ENCODE results near the gene NOC2L. TPM values are rescaled to one million over a fixed set of nuclear protein-coding genes. Genes with fewer than 3 reads are reported as not detected.

Gene NOC2L
- total and polyA plus RNA-seq, 10 donors: 26.2 to 73.4 (median 45.9) TPM

DNA sequence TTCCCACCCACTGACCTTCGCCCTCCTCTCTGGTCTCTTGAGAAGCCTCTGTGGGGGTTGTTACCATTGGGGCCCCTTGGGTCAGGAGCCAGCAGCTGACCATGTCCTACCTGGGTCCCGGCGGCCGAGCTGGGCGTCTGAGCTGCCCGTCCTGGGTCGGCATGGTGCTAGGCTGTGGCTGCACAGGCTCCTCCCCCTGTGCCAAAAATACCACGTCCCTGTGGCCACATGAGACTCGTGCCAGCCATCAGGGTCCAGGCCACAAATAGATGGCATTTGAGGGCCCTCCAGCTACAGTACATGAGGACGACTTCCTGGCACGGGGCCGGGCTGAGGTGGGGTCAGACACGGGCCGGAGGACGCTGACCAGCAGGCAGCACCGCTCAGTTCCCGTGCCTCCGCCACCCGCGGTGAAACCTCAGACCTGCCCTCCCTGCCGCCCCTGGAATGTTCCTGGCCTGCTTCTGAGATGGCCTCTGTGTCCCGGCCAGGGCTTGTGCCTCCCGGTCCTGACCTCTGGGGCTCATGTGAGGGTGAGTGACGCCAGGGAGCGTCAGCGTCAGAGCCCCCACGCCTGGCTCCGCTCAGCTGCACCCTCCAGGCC is 23.0 kb upstream of the NOC2L start, which contains the start of gene PERM1:
PERM1 (minus strand) TSS at position 139 of the 604 bp plus-strand sequence. CDS start 1,064 bp downstream, outside the sequence.
- DNase-seq: no peak
- no peaks in the 10 kb centered on the region for H3K9me3 ChIP-seq

GRCh38 chr1:981491-981954 is 22.5 kb upstream of the NOC2L start:
- no peaks in the 10 kb centered on the region for H3K9me3 ChIP-seq
- H3K36me3 ChIP-seq: no peaks in the 10 kb centered on the region
- H3K27me3 ChIP-seq (replicated peaks in 1 of 7): peaks cover 0 to 80% (median 19%) of the 10 kb centered on the region in 7 donors
- peak; percentile 69 for DNase-seq
- TF ChIP-seq POLR2AphosphoS5 (IDR thresholded peaks at IDR 0.05): no peak
- no peak for TF ChIP-seq CTCF (IDR thresholded peaks at IDR 0.05 in 8 of 11, conservative IDR thresholded peaks at IDR 0.05 in 3 of 11)
- TF ChIP-seq POLR2A (IDR thresholded peaks at IDR 0.05): no peak
- no peak overlapping the region for H3K4me3 ChIP-seq
- H3K4me1 ChIP-seq: peaks cover 0 to 9% (median 4%) of the 10 kb centered on the region in 6 donors
- no peak overlapping the region for H3K27ac ChIP-seq
- 73 to 83% (median 78%) methylated on average over 11 to 21 of the region's 21 CpGs for WGBS, 5 donors
- intact Hi-C loops (cut with DNase I; ENCODE audit: low total_unique reads): no loop called here

More for the DNA sequence above, 23.0 kb upstream of the NOC2L start, which contains the start of gene PERM1:
- intact Hi-C loops (cut with DNase I; ENCODE audit: low total_unique reads): no loop called here
- H3K36me3 ChIP-seq: no peaks in the 10 kb centered on the region
- no peak for TF ChIP-seq CTCF (IDR thresholded peaks at IDR 0.05 in 8 of 11, conservative IDR thresholded peaks at IDR 0.05 in 3 of 11)
- H3K4me1 ChIP-seq: peaks cover 0 to 9% (median 4%) of the 10 kb centered on the region in 6 donors
- no peak within 1 kb of the TSS for H3K27ac ChIP-seq
- no peak within 1 kb of the TSS for H3K4me3 ChIP-seq
- peaks cover 0 to 80% (median 19%) of the 10 kb centered on the region in 7 donors for H3K27me3 ChIP-seq (replicated peaks in 1 of 7)
- 64 to 73% (median 66%) methylated on average over 19 to 28 of the region's 28 CpGs for WGBS, 5 donors

DNA sequence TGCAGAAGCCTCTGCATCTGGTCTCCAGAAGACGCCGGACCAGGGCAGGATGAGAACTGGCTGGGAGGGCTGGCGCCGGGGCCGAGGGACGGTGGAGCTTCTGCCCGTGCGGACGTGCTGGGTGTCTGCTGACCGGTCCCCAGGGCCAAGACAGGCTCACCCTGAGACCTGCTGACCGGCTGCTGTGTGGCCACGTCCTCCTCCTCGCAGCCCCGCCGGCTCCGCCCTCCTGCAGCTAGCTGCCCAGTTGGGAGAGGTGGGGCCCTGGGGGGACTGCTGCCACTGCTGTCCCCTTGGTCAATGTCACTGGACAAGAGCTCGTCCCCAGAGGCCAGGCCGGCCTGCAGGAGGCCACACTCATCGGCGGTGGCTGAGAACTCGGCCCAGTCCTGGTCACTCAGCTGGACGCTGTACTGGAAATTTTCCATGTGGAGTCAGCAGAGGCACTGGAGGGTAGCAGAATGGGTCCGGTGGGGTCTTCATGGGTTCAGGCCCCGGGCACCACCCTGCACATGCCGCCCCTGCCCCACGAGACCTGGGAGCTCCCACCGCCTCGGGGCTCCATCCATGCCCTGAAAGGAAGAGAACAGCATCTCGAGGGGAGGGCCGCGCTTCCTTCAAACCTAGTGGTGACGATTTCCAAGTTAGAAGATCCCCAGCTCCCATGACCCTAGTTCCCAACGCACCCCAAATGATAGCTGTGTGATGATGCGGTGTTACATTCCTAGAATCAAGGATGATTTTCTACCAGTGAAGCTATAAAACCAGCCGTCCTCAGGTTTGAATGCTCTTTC is 21.7 kb upstream of the NOC2L start:
- Histone ChIP-seq H3K27me3 (replicated peaks in 1 of 7) (peaks cover 0 to 81% (median 23%) of the 10 kb centered on the region in 7 donors), H3K36me3 (no peaks in the 10 kb centered on the region), H3K4me3 (no peak overlapping the region), H3K4me1 (peaks cover 6 to 16% (median 10%) of the 10 kb centered on the region in 6 donors), H3K9me3 (no peaks in the 10 kb centered on the region), H3K27ac (no peak overlapping the region)
- no peak for DNase-seq
- no peak for TF ChIP-seq CTCF (IDR thresholded peaks at IDR 0.05 in 8 of 11, conservative IDR thresholded peaks at IDR 0.05 in 3 of 11)
- no peak for TF ChIP-seq POLR2A (IDR thresholded peaks at IDR 0.05)
- TF ChIP-seq POLR2AphosphoS5 (IDR thresholded peaks at IDR 0.05): no peak
- intact Hi-C loops (cut with DNase I; ENCODE audit: low total_unique reads): no loop called here
- 74 to 80% (median 78%) methylated on average over 18 to 35 of the region's 35 CpGs for WGBS, 5 donors

DNA sequence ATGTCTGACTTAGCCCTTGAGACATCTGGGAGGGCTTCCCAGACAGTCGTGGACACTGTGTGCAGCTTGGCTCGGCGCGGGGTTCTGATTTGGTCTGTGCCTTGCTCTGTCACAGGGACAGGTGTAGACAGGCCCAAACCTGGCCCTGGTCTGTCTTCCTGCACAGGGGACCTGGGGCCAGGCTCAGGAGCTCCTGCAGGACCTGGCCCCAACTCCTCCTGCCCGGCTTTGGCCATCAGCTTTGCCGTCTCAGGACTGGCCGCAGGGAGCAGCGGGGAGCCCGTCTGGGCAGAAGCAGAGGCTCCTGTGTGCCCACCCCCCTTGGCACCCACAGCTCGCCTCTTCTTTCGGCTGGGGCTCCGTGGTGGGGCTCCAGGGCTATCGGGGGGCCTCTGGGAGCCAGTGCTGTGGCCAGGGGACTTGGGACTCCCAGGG is 21.1 kb upstream of the NOC2L start:
- no peaks in the 10 kb centered on the region for H3K36me3 ChIP-seq
- WGBS, 5 donors: 72 to 90% (median 81%) methylated on average over 1 to 13 of the region's 13 CpGs
- TF ChIP-seq POLR2A (IDR thresholded peaks at IDR 0.05) (no peak), POLR2AphosphoS5 (IDR thresholded peaks at IDR 0.05) (no peak), CTCF (IDR thresholded peaks at IDR 0.05 in 8 of 11, conservative IDR thresholded peaks at IDR 0.05 in 3 of 11) (no peak)
- H3K9me3 ChIP-seq: no peaks in the 10 kb centered on the region
- H3K27me3 ChIP-seq (replicated peaks in 1 of 7): peaks cover 0 to 81% (median 28%) of the 10 kb centered on the region in 7 donors
- intact Hi-C loops (cut with DNase I; ENCODE audit: low total_unique reads): no loop called here
- no peak overlapping the region for H3K27ac ChIP-seq
- H3K4me1 ChIP-seq: peaks cover 8 to 22% (median 11%) of the 10 kb centered on the region in 6 donors
- DNase-seq: peak; percentile 66
- no peak overlapping the region for H3K4me3 ChIP-seq

Data from spleen (tissue), 11 donors.